PC-9 (cell line): ENCODE measurements around the gene BTNL9.
"Not testable (repeated sequence)": the region's sequence is repeated elsewhere in the genome, so short reads cannot be mapped to it uniquely, and the experiment has no call there.

Experiments
- EZH2 ChIP-seq: fragments of 200-600 bp; sonication (generic); IDR thresholded peaks from 2 replicates; pipeline ENCODE4 v1.8.0; 2017; ENCODE audit warnings: antibody characterized with exemption, low read depth
- TF ChIP-seq, protein P1 (sequence below): fragments of 200-600 bp; sonication (generic); conservative IDR thresholded peaks from 2 replicates; pipeline ENCODE4 v1.6.1; 2017; ENCODE audit warnings: mixed run types, antibody characterized with exemption, mild to moderate bottlenecking, moderate library complexity

DNA sequence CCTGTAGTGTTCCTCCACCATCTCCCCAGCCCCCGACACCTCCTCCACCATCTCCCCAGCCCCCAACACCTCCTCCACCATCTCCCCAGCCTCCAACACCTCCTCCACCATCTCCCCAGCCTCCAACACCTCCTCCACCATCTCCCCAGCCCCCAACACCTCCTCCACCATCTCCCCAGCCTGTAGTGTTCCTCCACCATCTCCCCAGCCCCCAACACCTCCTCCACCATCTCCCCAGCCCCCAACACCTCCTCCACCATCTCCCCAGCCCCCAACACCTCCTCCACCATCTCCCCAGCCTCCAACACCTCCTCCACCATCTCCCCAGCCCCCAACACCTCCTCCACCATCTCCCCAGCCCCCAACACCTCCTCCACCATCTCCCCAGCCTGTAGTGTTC, 5.8 kb downstream of the BTNL9 start:
- TF ChIP-seq EZH2, result not testable (repeated sequence)
- TF ChIP-seq, protein P1, sequence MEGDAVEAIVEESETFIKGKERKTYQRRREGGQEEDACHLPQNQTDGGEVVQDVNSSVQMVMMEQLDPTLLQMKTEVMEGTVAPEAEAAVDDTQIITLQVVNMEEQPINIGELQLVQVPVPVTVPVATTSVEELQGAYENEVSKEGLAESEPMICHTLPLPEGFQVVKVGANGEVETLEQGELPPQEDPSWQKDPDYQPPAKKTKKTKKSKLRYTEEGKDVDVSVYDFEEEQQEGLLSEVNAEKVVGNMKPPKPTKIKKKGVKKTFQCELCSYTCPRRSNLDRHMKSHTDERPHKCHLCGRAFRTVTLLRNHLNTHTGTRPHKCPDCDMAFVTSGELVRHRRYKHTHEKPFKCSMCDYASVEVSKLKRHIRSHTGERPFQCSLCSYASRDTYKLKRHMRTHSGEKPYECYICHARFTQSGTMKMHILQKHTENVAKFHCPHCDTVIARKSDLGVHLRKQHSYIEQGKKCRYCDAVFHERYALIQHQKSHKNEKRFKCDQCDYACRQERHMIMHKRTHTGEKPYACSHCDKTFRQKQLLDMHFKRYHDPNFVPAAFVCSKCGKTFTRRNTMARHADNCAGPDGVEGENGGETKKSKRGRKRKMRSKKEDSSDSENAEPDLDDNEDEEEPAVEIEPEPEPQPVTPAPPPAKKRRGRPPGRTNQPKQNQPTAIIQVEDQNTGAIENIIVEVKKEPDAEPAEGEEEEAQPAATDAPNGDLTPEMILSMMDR, result not testable (repeated sequence)
